Measurements from ENCODE around the gene SMTNL2.

SMTNL2 gene

DNA sequence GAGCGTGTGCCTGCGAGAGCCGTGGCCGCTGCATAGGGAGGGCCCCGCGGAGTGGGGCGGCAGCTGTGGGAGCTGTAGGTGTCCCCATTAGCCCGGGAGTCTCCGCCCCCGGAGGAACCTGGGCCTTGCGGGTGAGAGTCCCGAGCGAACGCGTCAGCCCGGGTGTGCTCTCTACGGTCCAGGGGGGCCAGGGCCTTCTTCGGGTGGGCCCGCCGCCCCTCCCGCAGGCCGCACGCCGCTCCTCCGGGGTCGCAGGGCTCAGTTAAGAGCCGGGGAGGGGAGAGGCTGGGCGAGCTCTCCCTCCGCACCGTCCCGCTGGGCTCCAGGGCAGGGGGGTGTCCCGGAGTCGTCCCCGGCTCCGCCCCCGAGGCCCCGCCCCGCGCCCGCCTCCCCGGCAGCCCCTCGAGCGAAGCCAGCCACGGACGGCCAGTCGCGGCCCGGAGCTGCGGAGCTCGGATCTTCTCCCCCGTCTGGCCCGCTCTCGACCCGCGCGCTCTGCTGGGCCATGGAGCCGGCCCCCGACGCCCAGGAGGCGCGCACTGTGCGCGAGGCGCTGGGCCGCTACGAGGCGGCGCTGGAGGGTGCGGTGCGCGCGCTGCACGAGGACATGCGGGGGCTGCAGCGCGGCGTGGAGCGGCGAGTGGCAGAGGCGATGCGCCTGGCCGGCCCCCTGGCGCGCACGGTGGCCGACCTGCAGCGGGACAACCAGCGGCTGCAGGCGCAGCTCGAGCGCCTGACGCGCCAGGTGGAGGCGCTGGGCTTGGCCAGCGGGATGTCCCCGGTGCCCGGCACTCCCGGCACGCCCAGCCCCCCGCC lies at the start of gene SMTNL2:
TSS of gene SMTNL2 (plus strand) at position 429 of the 816 bp plus-strand sequence. CDS start at position 506, 77 bp downstream.
- DNase-seq (ENCODE audit: insufficient read length, low spot score) (peak; percentile 91), FAIRE-seq (no peak)
- TF ChIP-seq, protein P1, sequence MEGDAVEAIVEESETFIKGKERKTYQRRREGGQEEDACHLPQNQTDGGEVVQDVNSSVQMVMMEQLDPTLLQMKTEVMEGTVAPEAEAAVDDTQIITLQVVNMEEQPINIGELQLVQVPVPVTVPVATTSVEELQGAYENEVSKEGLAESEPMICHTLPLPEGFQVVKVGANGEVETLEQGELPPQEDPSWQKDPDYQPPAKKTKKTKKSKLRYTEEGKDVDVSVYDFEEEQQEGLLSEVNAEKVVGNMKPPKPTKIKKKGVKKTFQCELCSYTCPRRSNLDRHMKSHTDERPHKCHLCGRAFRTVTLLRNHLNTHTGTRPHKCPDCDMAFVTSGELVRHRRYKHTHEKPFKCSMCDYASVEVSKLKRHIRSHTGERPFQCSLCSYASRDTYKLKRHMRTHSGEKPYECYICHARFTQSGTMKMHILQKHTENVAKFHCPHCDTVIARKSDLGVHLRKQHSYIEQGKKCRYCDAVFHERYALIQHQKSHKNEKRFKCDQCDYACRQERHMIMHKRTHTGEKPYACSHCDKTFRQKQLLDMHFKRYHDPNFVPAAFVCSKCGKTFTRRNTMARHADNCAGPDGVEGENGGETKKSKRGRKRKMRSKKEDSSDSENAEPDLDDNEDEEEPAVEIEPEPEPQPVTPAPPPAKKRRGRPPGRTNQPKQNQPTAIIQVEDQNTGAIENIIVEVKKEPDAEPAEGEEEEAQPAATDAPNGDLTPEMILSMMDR (IDR thresholded peaks at IDR 0.05; ENCODE audit: insufficient read depth, missing control alignments), result no peak

DNA sequence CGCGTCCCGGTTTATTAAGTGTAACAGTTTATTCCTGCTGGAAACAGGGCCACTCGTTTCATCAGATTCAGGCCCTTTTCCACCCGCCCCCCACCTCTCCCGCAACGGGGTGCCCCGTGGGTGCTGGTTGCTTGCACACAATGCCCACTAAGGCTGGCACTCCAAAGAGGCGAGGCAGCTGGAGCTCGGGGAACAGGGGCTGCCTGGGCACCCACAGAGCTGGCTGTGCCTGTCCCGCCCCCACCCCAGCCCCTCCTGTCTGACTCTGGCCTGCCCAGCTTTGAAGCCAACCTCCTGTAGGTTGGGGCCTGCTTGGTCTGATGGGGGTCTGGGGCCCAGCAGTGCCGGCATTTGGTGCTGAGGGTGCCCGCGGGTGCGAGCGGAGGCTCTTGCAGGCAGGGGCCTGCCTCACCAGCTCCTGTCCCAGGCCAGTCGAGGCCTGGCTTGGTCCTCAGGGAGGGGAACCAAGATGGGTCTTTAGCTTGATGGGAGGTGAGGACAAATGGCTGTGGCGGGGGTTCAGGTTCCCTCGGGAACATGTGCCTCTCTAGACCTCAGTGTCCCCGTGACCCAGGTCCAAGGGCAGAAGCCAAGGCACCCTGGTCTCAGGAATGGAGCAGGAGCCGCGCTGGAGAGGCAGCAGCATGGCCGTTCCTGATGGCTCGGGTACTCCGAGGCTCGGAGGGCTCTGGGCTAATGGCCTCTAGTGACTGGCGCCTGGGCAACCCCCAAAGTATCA lies 49.2 kb upstream of the SMTNL2 start:
- TF ChIP-seq, protein P1 (IDR thresholded peaks at IDR 0.05; ENCODE audit: insufficient read depth, missing control alignments), result no peak

DNA sequence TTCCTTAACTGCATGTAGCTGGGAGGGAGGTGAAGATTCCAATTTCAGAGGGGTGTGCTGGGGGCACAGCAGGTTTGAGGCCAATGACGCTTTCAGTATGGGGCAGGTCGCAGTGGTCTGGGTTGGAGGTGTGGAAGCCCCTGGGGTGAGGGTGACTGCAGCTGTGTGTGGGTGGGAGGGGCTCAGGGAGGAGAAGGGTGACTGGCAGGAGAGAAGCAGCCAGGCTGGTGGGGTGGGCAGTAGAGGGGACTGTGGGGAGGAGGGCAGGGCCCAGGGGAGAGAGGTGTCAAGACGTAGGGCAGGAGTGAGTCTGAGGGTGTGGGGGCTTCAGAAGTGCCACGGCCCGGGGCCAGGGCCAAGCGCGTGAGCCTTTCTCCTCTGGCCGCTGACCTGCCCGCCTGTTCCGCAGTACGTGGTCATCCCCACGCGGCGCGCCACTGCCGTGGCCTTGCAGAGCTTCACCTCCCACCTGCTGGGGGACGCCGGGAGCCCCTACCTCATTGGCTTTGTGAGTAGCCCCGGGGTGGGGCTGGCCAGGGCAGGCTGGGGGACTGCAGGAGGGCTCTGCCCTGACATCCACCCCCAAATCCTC lies 48.6 kb upstream of the SMTNL2 start:
- DNase-seq (ENCODE audit: insufficient read length, low spot score), result no peak
- no peak for FAIRE-seq
- TF ChIP-seq, protein P1 (IDR thresholded peaks at IDR 0.05; ENCODE audit: insufficient read depth, missing control alignments), result no peak

More for the DNA sequence above, 49.2 kb upstream of the SMTNL2 start:
- DNase-seq (ENCODE audit: insufficient read length, low spot score) (no peak), FAIRE-seq (no peak)

DNA sequence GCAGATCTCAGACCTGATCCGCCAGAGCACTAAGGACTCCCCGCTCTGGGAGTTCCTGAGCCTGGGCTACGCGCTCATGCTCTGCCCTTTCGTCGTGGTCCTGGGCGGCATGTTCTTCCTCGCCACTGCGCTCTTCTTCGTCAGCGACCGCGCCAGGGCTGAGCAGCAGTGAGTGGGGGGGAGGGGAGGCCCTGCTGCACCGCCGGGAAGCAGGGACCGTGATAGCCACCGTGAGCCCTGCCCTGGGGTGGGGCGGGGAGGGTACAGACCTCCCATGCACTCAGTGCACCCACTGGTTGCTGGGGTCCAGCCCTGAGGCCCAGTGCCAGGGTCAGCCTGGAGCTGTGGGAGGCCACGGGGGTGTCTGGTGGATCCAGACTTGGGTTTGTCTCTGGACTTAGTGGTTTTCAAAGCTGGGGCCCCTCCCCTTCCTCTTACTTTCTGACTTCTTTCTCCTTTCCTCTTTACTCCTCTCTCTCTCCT lies 48.0 kb upstream of the SMTNL2 start:
- TF ChIP-seq, protein P1 (IDR thresholded peaks at IDR 0.05; ENCODE audit: insufficient read depth, missing control alignments), result no peak
- no peak for FAIRE-seq
- DNase-seq (ENCODE audit: insufficient read length, low spot score), result no peak

DNA sequence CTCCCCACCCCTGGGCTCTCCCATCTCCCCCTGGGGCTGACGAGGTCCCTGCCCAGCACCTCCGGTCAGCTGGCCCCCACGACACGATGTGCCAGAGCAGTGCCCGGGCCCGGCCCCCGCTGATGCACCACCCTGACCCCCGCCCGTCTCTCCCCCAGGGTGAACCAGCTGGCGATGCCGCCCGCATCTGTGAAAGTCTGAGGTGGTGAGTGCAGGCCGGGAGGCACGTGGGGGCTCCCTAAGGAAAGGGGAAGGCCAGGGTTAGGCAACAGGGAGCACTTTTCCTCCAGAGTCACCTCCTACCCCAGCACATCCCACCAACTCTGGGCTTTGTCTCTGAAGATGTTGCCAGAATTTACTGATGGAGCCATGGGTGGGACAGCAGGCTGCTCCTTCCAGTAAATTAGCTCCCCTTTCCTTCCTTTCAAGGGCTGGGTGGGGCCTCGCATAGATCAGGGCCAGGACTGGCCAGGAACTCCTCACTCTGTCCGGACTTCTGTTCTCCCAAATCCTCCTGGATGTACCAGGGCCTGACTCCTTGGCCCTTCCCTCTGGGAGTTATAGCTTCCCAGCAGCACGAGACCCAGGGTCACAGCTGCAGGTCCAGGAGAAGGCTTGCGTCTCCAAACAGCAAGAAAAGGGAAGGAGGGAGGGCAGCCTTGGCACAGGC lies 47.5 kb upstream of the SMTNL2 start:
- no peak for DNase-seq (ENCODE audit: insufficient read length, low spot score)
- FAIRE-seq, result no peak
- TF ChIP-seq, protein P1 (IDR thresholded peaks at IDR 0.05; ENCODE audit: insufficient read depth, missing control alignments), result no peak

DNA sequence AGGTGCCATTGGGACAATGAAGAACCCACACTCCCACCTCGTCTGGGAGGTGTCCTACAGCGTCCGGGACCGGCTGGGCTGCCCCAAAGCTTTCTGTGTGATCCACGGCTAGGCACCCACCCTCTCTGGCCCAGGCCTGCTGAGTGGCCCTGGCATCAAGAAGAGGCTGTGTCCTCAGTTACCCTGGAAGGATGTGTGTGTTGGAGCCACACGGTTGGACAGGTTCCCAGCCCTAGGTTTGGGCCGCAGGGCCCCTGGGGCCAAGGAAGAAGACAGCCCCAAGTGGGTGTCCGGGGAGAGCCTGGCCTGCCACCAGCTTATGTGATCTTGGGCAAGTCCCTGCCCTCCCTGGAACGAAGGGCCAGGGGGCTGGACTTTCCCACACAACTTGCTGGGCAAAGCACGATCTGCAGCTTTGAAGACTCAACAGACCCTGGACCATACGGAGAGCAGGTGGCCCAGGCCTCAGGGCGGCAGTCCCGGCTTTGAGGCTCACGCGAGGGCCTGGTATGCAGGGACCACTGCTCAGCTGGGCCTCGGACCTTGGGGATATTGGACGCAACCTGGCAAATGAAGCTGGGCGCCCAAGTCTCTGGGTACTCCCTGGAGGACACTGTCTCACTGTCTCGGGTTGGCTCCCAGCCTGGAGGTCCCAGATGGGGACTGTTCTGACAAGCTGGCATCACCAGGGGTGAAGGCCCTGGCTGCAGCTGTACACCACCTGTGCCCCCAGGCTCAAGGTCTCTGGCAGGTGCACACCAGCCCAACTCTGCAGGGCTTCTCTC lies 46.7 kb upstream of the SMTNL2 start:
- TF ChIP-seq, protein P1 (IDR thresholded peaks at IDR 0.05; ENCODE audit: insufficient read depth, missing control alignments), result no peak
- FAIRE-seq, result no peak
- no peak for DNase-seq (ENCODE audit: insufficient read length, low spot score)
